HepG2 (cell line): ENCODE results near the gene DLX6. TPM values are rescaled to one million over a fixed set of nuclear protein-coding genes. Genes with fewer than 3 reads are reported as not detected.
A peak's percentile ranks its signal among the peaks of the same experiment; 100 is the strongest.

ENCODE experiments used
- ATAC-seq: fragments of 200-7000 bp; cut with Tn5 transposase; 3 replicates; pipeline ENCODE4 v1.9.1; 2020; ENCODE audit warnings: mild to moderate bottlenecking, moderate library complexity
- BruUV-seq: library from RNA; stranded (reverse); fragments of 400-500 nt; replicated peaks from 2 replicates; lab custom pipeline; 2021; lab: Mats Ljungman, UMichigan
- CTCF ChIA-PET: fragments of 300-600 bp; formaldehyde crosslinking; extraction: SDS; loops from one replicate; lab custom pipeline; 2021; ENCODE audit warnings: low total read pairs, inconsistent platforms, low intra/inter-chr PET ratio; lab: Yijun Ruan, JAX
- POLR2A ChIA-PET: fragments of 350-600 bp; sonication (Branson Sonifier 250); formaldehyde crosslinking; loops from one replicate; lab custom pipeline; 2020; ENCODE audit warnings: antibody characterized with exemption, inconsistent platforms; lab: Yijun Ruan, JAX
- DNase-seq: peaks from one replicate; pipeline ENCODE4 v3.0.0-alpha.2; 2015; ENCODE audit warnings: low spot score
- FAIRE-seq: peaks from 3 replicates; lab custom pipeline; 2011; peaks lifted over from hg19 to GRCh38; lab: Jason Lieb, UNC
- H2AFZ ChIP-seq: one replicate; pipeline ENCODE4 v1.6.1; 2011; ENCODE audit warnings: low read length, inconsistent platforms
- H3K27ac ChIP-seq: fragments of 300-600 bp; 3 replicates; pipeline ENCODE4 v1.8.0; 2011; ENCODE audit warnings: mixed run types, mild to moderate bottlenecking, mixed read lengths, low read length, inconsistent platforms; ENCODE audit not compliant: insufficient read depth; ENCODE audit errors: extremely low read length
- H3K27me3 ChIP-seq, 2 experiments: fragments of 200-600 bp in 1 of 2; 2 replicates in 1 of 2; 3 replicates in 1 of 2; pipeline versions ENCODE4 v1.6.0 to v1.8.0; 2011; ENCODE audit warnings: low read length in 2 of 2, mild to moderate bottlenecking in 2 of 2, moderate library complexity in 2 of 2, inconsistent platforms in 1 of 2; ENCODE audit not compliant: insufficient read depth in 2 of 2, control insufficient read depth in 1 of 2
- H3K36me3 ChIP-seq, 2 experiments: fragments of 200-600 bp in 1 of 2; replicated peaks in 1 of 2; 2 replicates in 1 of 2; 3 replicates in 1 of 2; pipeline versions ENCODE4 v1.5.1 to v1.8.0; 2011; ENCODE audit warnings: low read length in 2 of 2, inconsistent platforms in 1 of 2; ENCODE audit not compliant: insufficient read depth in 2 of 2, control insufficient read depth in 1 of 2
- H3K4me1 ChIP-seq: 2 replicates; pipeline ENCODE4 v1.5.1; 2012; ENCODE audit warnings: low read length, inconsistent platforms; ENCODE audit not compliant: insufficient read depth
- H3K4me2 ChIP-seq: 2 replicates; pipeline ENCODE4 v1.6.0; 2011; ENCODE audit warnings: low read depth, low read length, inconsistent platforms
- H3K4me3 ChIP-seq, 3 experiments: fragments of 200-600 bp in 1 of 3; sonication (generic), shearing (Covaris generic) in 1 of 3; replicated peaks in 1 of 3; 2 replicates each; pipeline ENCODE4 v1.5.1; 2011 to 2016; ENCODE audit warnings: low read length in 3 of 3, inconsistent platforms in 2 of 3, low read depth in 2 of 3, mild to moderate bottlenecking in 2 of 3, control low read depth in 1 of 3, mixed read lengths in 1 of 3; ENCODE audit not compliant: insufficient read depth in 1 of 3
- H3K79me2 ChIP-seq: one replicate; pipeline ENCODE4 v1.6.1; 2011; ENCODE audit warnings: low read length, inconsistent platforms; ENCODE audit not compliant: insufficient read depth
- H3K9ac ChIP-seq: 2 replicates; pipeline ENCODE4 v1.6.0; 2011; ENCODE audit warnings: mild to moderate bottlenecking, low read depth, low read length, inconsistent platforms; ENCODE audit not compliant: insufficient read depth
- H3K9me3 ChIP-seq: 2 replicates; pipeline ENCODE4 v1.5.1; 2012; ENCODE audit warnings: mild to moderate bottlenecking, low read length
- H4K20me1 ChIP-seq: 2 replicates; pipeline ENCODE4 v1.6.0; 2011; ENCODE audit warnings: inconsistent platforms, mild to moderate bottlenecking, low read length, moderate library complexity; ENCODE audit not compliant: insufficient read depth
- ATF6 ChIP-seq: sonication (generic); formaldehyde crosslinking; conservative IDR thresholded peaks from 2 replicates; pipeline ENCODE4 v1.4.0; 2020; ENCODE audit warnings: missing genetic modification reagents
- CENPX ChIP-seq: sonication (generic); formaldehyde crosslinking; IDR thresholded peaks from 2 replicates; pipeline ENCODE4 v1.9.0; 2021; ENCODE audit warnings: mild to moderate bottlenecking, missing genetic modification reagents, moderate library complexity
- CSRNP1 ChIP-seq: sonication (generic); formaldehyde crosslinking; IDR thresholded peaks from 2 replicates; pipeline ENCODE4 v1.8.1; 2023; ENCODE audit warnings: mild to moderate bottlenecking, missing genetic modification reagents
- NAIF1 ChIP-seq: sonication (generic); formaldehyde crosslinking; IDR thresholded peaks from 2 replicates; pipeline ENCODE4 v1.5.0; 2020; ENCODE audit warnings: mild to moderate bottlenecking, missing genetic modification reagents, borderline replicate concordance
- PCBP1 ChIP-seq: fragments of 200-400 bp; formaldehyde crosslinking; IDR thresholded peaks from 2 replicates; pipeline ENCODE4 v1.6.1; 2017; ENCODE audit warnings: mild to moderate bottlenecking, low read depth, low read length, borderline replicate concordance
- RNF219 ChIP-seq: sonication (generic); formaldehyde crosslinking; IDR thresholded peaks from 2 replicates; pipeline ENCODE4 v1.5.0; 2020; ENCODE audit warnings: mild to moderate bottlenecking, missing genetic modification reagents
- TAF1 ChIP-seq: sonication (generic); formaldehyde crosslinking; IDR thresholded peaks from 2 replicates; pipeline ENCODE4 v1.4.0; 2020; ENCODE audit warnings: missing genetic modification reagents
- ZNF281 ChIP-seq: sonication (generic); formaldehyde crosslinking; IDR thresholded peaks from 2 replicates; pipeline ENCODE4 v1.4.0; 2020; ENCODE audit warnings: missing genetic modification reagents, borderline replicate concordance
- ZNF761 ChIP-seq: sonication (generic); formaldehyde crosslinking; conservative IDR thresholded peaks from 2 replicates; pipeline ENCODE4 v1.4.0; 2020; ENCODE audit warnings: mild to moderate bottlenecking, missing genetic modification reagents
- WGBS: methylation state at CpG from one replicate; pipeline ENCODE4 v1.1.6; 2017; ENCODE audit warnings: low lambda C conversion rate; 5-methylcytosine and 5-hydroxymethylcytosine counted together
- in situ Hi-C: cut with HindIII; loops from 2 replicates; pipeline ENCODE4 v1.10.0; 2017; ENCODE audit warnings: low pct_unique_long_range_greater_than_20kb; ENCODE audit not compliant: extremely low pct_ligation_motif_present
- intact Hi-C: fragments of 100-400 bp; cut with micrococcal nuclease; formaldehyde crosslinking; loops from one replicate; pipeline ENCODE4 v1.10.0; 2022; ENCODE audit not compliant: unreplicated experiment
- polyA plus RNA-seq, 8 experiments: library from polyadenylated mRNA; depleted of rRNA in 3 of 8; stranded (reverse) in 7 of 8; unstranded in 1 of 8; fragments of >200 nt; fragmentation: Illumina TruSeq in 4 of 8; extraction: Trizol in 4 of 8; gene quantifications; 2 replicates each; pipeline versions ENCODE4 v1.2.1 to v1.2.3, GENCODE V29; 2011 to 2016; ENCODE audit warnings: low read depth in 4 of 8, missing spikeins in 1 of 8, mixed read lengths in 1 of 8; ENCODE audit not compliant: insufficient read depth in 1 of 8
- total RNA-seq, 5 experiments: library from RNA; depleted of rRNA; stranded (reverse); fragments of >200 nt; fragmentation: Illumina TruSeq; extraction: Trizol; gene quantifications; 2 replicates each; pipeline ENCODE4 v1.2.3, GENCODE V29; 2016; ENCODE audit warnings: low read depth in 1 of 5

Gene DLX6
- total and polyA plus RNA-seq, 2 of the 13 experiments (the other 11 are each of a cell fraction or from before 2014, with no cell fraction given) = 3.5 to 5.5 TPM

- TF ChIP-seq ZNF281 (CRISPR knock-in tag) (no peak), CENPX (CRISPR knock-in tag) (no peak)
These were observed 11.2 kb downstream of the DLX6 start (continued) for GRCh38 chr7:97016381-97017191.

GRCh38 chr7:97017192-97018125 lies 12.1 kb downstream of the DLX6 start:
- H3K4me1 ChIP-seq = peaks cover 26% of the 10 kb centered on the region
- H4K20me1 ChIP-seq = no peaks in the 10 kb centered on the region
- H3K79me2 ChIP-seq = no peaks in the 10 kb centered on the region
- H3K4me3 ChIP-seq = peak overlapping the region; percentile 77 to 83 (median 79)
- CTCF ChIA-PET = no interaction called here
- peak overlapping the region; percentile 94 for H3K4me2 ChIP-seq
- TSS peak; percentile 86 for BruUV-seq
- H3K9me3 ChIP-seq = no peaks in the 10 kb centered on the region
- H3K27ac ChIP-seq = peak overlapping the region; percentile 79
- ATAC-seq (peak; percentile 64), DNase-seq (no peak), FAIRE-seq (no peak)
- H2AFZ ChIP-seq = peak overlapping the region; percentile 34
- WGBS = 66% methylated on average over 24 of the region's 37 CpGs
- intact Hi-C loops (loop anchor here (2.0 to 5.0 kb wide), 3 partner anchors 65 to 603 kb away; partner anchors contain the start of gene SEM1), in situ Hi-C loops (loop anchor here (25.0 kb wide), 1 partner anchor 705 kb away; the partner anchor contains the start of gene SLC25A13)
- no peaks in the 10 kb centered on the region for H3K36me3 ChIP-seq
- H3K9ac ChIP-seq = peak overlapping the region; percentile 85
- POLR2A ChIA-PET = interaction anchor here (0.8 to 6.6 kb wide), 10 partner anchors 10 to 714 kb away, joined by 3 to 163 read pairs (median 4); partner anchors contain the start of gene DLX6
- no peaks in the 10 kb centered on the region for H3K27me3 ChIP-seq
- 0 out of 2 replicates have a peak, but pooled peaks have one; percentile 4 for TF ChIP-seq CSRNP1 (CRISPR knock-in tag)
- 0 out of 2 replicates have a peak, but pooled peaks have one; percentile 27 for TF ChIP-seq PCBP1
- TF ChIP-seq ZNF761 (CRISPR knock-in tag) = no peak
- no peak for TF ChIP-seq RNF219
- TF ChIP-seq ATF6 = no peak
- no peak for TF ChIP-seq NAIF1
- TF ChIP-seq TAF1 (CRISPR knock-in tag) = peak; percentile 65; the same call in 1 of the 2 replicates
